ENCODE results near the gene ABLIM3.

ABLIM3 gene

DNA sequence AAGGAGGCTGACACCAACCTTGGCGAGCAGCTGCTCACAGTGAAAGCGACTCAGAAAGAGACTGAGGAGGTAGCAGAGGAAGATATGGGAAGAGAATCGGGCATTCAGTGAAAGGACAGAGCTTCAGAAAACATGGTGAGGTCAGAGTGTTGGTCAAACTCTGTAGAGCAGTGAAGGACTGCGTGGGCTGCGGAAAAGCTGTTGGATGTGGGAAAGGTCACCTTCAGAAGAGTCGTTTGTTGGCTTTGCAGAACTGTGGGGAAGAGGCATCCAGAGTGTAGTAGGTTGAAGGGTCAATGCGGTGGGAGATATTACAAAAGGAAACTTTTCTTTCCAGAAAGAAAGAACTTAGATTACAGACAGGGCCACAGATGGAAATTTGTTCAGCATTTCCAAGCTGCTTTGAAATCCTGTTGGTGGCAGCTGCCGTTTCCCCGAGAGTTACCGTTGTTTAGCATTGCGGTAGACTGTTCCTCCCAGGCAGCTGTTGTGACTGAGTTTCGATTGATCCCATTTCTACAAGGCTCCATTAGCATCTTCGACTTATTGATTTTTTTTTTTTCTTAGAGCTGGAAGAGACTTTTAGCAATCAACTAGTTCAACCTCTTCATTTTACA lies 72.1 kb downstream of the ABLIM3 start:
- Histone ChIP-seq H3K36me3 (ENCODE audit: insufficient read depth, low read length) (no peaks in the 10 kb centered on the region), H3K27me3 (ENCODE audit: insufficient read depth, low read length) (peaks cover 2% of the 10 kb centered on the region), H3K9me3 (ENCODE audit: low read length) (no peaks in the 10 kb centered on the region), H2AFZ (ENCODE audit: low read depth, low read length) (no peak overlapping the region), H3K4me1 (ENCODE audit: insufficient read depth, low read length) (no peaks in the 10 kb centered on the region), H3K4me3 (ENCODE audit: low read length) (no peak overlapping the region)

DNA sequence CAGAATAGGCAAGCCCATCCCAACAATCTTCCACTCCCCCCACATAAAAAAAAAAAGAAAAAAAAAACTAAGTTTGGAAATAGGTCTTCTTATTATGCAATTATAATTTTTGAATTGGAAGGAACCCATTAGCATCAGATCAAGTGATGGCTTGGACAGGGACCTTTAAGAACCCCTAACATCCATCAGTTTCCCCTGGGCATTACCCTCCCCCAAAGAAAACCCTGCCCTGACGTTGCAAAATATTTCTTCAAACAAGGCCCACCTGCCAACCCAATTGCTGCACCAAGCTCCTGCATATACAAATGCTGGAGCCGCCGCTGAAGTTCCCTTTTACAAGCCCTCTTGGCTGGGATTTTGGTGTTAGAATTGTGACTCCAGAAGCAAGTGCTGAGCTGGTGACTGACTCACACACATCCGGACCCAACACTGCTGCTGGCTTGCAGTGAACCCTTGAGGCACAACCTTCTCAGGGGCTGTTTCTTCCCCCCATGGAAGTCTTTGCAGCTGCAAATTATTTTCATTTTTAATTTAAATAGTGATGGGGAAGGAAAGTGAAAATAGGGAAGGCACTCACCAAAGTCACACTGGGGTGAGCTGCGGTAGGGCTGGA lies 74.3 kb downstream of the ABLIM3 start:
- Histone ChIP-seq H3K9me3 (ENCODE audit: low read length) (no peaks in the 10 kb centered on the region), H3K36me3 (ENCODE audit: insufficient read depth, low read length) (no peaks in the 10 kb centered on the region), H3K4me1 (ENCODE audit: insufficient read depth, low read length) (no peaks in the 10 kb centered on the region)

DNA sequence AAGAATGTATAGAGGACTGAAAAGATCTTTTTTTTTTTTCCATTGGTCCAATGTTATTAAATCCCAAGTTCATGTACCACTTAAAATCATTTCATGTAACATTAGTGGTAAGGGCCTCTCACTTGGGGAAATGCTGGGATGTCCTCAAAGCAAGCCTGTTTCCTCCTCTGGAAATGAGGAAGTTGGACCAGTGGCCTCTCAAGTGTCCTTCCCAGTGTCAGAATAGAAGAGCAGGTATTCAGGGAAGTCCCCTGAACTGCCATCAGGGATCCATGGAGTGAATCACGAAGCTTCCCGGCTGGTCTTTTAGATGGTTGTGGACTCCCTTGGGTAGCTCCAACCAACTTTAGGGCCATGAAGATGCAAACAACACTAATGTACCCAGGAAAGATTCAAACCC lies 75.2 kb downstream of the ABLIM3 start:
- H3K9me3 ChIP-seq (ENCODE audit: low read length), result no peaks in the 10 kb centered on the region
- no peak overlapping the region for H3K4me3 ChIP-seq (ENCODE audit: low read length)
- H3K4me1 ChIP-seq (ENCODE audit: insufficient read depth, low read length), result no peaks in the 10 kb centered on the region
- H3K36me3 ChIP-seq (ENCODE audit: insufficient read depth, low read length), result no peaks in the 10 kb centered on the region
- H3K27me3 ChIP-seq (ENCODE audit: insufficient read depth, low read length), result peaks cover 2% of the 10 kb centered on the region
- no peak overlapping the region for H2AFZ ChIP-seq (ENCODE audit: low read depth, low read length)

More for the DNA sequence above, 74.3 kb downstream of the ABLIM3 start:
- Histone ChIP-seq H3K4me3 (ENCODE audit: low read length) (no peak overlapping the region), H2AFZ (ENCODE audit: low read depth, low read length) (no peak overlapping the region), H3K27me3 (ENCODE audit: insufficient read depth, low read length) (peaks cover 2% of the 10 kb centered on the region)

- no peak overlapping the region for H2AFZ ChIP-seq (ENCODE audit: low read depth, low read length)
- no peak overlapping the region for H3K4me3 ChIP-seq (ENCODE audit: low read length)
- peaks cover 2% of the 10 kb centered on the region for H3K27me3 ChIP-seq (ENCODE audit: insufficient read depth, low read length)
- no peaks in the 10 kb centered on the region for H3K36me3 ChIP-seq (ENCODE audit: insufficient read depth, low read length)
- H3K9me3 ChIP-seq (ENCODE audit: low read length), result no peaks in the 10 kb centered on the region
- H3K4me1 ChIP-seq (ENCODE audit: insufficient read depth, low read length), result no peaks in the 10 kb centered on the region
Measured at GRCh38 chr5:149217096-149217802, 76.0 kb downstream of the ABLIM3 start.

DNA sequence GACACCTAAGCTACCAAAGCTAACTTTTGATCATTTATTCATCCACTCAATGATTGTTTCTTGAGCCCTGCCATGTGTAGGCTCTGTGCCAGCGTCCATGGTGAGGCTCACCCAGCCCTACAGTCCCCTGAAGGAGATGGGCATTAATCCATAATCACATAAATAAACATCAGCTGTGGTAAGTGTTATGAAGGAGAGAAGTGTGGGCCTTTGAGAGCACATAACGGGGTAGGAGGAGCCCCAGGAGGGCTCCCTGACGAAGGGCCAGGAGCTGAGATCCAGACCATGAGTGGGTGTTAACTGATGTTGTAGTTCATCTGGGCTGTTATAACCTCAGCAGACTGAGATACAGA lies 76.5 kb downstream of the ABLIM3 start:
- no peak overlapping the region for H2AFZ ChIP-seq (ENCODE audit: low read depth, low read length)
- H3K4me3 ChIP-seq (ENCODE audit: low read length), result no peak overlapping the region
- peaks cover 2% of the 10 kb centered on the region for H3K27me3 ChIP-seq (ENCODE audit: insufficient read depth, low read length)
- no peaks in the 10 kb centered on the region for H3K9me3 ChIP-seq (ENCODE audit: low read length)
- H3K36me3 ChIP-seq (ENCODE audit: insufficient read depth, low read length), result no peaks in the 10 kb centered on the region
- H3K4me1 ChIP-seq (ENCODE audit: insufficient read depth, low read length), result no peaks in the 10 kb centered on the region

- Histone ChIP-seq H3K4me1 (ENCODE audit: insufficient read depth, low read length) (no peaks in the 10 kb centered on the region), H3K36me3 (ENCODE audit: insufficient read depth, low read length) (no peaks in the 10 kb centered on the region), H3K9me3 (ENCODE audit: low read length) (no peaks in the 10 kb centered on the region), H2AFZ (ENCODE audit: low read depth, low read length) (no peak overlapping the region), H3K4me3 (ENCODE audit: low read length) (no peak overlapping the region), H3K27me3 (ENCODE audit: insufficient read depth, low read length) (no peaks in the 10 kb centered on the region)
Measured at GRCh38 chr5:149219584-149219983, 78.3 kb downstream of the ABLIM3 start.

GRCh38 chr5:149220750-149221149 lies 79.5 kb downstream of the ABLIM3 start:
- Histone ChIP-seq H3K4me3 (ENCODE audit: low read length) (no peak overlapping the region), H3K4me1 (ENCODE audit: insufficient read depth, low read length) (no peaks in the 10 kb centered on the region), H3K27me3 (ENCODE audit: insufficient read depth, low read length) (no peaks in the 10 kb centered on the region), H3K36me3 (ENCODE audit: insufficient read depth, low read length) (no peaks in the 10 kb centered on the region), H3K9me3 (ENCODE audit: low read length) (no peaks in the 10 kb centered on the region), H2AFZ (ENCODE audit: low read depth, low read length) (no peak overlapping the region)

- Histone ChIP-seq H3K4me3 (ENCODE audit: low read length) (no peak overlapping the region), H2AFZ (ENCODE audit: low read depth, low read length) (no peak overlapping the region), H3K36me3 (ENCODE audit: insufficient read depth, low read length) (no peaks in the 10 kb centered on the region)
Measured at GRCh38 chr5:149221326-149221725, 80.0 kb downstream of the ABLIM3 start.

DNA sequence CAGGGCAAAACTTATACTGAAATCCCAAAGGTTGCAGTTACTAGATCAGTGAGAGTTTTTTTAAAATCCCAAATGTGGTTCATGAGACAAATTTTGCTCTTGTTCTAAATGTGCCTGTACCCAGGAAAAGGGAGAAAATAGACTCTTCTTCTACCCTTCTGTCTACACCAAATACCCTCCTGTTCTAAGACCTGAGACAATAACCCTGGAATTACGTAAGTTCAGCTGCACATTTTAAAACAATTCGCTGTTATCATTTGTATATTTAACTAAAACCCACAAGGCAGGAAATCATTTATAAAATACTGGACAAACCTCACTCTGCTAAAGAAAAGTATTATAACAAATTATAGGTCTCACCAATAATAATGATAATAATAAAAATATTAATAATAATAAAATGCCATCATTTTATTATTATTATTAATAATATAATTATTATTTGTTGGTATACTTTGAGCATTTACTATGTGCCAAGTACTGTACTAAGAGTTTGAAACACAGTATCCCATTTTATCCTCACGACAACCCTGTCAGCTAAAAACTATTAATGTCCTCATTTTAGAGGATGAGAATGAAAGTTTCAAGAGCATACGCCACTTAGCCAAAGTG lies 80.5 kb downstream of the ABLIM3 start:
- H3K4me3 ChIP-seq (ENCODE audit: low read length), result no peak overlapping the region
- H3K4me1 ChIP-seq (ENCODE audit: insufficient read depth, low read length), result no peaks in the 10 kb centered on the region

More at GRCh38 chr5:149221326-149221725, 80.0 kb downstream of the ABLIM3 start:
- H3K9me3 ChIP-seq (ENCODE audit: low read length), result no peaks in the 10 kb centered on the region
- H3K4me1 ChIP-seq (ENCODE audit: insufficient read depth, low read length), result no peaks in the 10 kb centered on the region
- H3K27me3 ChIP-seq (ENCODE audit: insufficient read depth, low read length), result no peaks in the 10 kb centered on the region

GRCh38 chr5:149223081-149223848 lies 82.0 kb downstream of the ABLIM3 start:
- Histone ChIP-seq H2AFZ (ENCODE audit: low read depth, low read length) (no peak overlapping the region), H3K4me3 (ENCODE audit: low read length) (no peak overlapping the region), H3K4me1 (ENCODE audit: insufficient read depth, low read length) (no peaks in the 10 kb centered on the region), H3K27me3 (ENCODE audit: insufficient read depth, low read length) (no peaks in the 10 kb centered on the region), H3K9me3 (ENCODE audit: low read length) (no peaks in the 10 kb centered on the region), H3K36me3 (ENCODE audit: insufficient read depth, low read length) (no peaks in the 10 kb centered on the region)

More for the DNA sequence above, 80.5 kb downstream of the ABLIM3 start:
- Histone ChIP-seq H3K9me3 (ENCODE audit: low read length) (no peaks in the 10 kb centered on the region), H3K27me3 (ENCODE audit: insufficient read depth, low read length) (no peaks in the 10 kb centered on the region), H3K36me3 (ENCODE audit: insufficient read depth, low read length) (no peaks in the 10 kb centered on the region), H2AFZ (ENCODE audit: low read depth, low read length) (no peak overlapping the region)

DNA sequence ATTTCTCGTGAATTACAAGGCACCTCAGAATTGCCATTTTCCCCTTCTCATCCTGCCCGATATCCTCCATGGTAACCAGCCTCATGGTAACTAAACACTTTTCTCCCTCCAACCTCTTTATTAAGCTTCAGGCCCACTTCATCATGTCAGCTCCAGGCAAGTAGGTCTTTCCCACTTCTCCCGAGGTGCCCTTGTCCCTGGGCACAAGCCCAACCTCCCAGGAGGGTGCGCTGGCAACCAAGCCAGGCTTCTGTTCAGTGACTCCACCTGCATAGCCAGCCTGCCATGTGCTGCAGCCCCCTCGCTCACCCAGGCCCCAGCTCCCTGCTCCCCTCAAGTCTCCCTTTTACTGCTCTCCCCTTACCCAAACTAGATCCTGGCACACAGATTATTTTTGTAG lies 83.0 kb downstream of the ABLIM3 start:
- Histone ChIP-seq H3K4me3 (ENCODE audit: low read length) (no peak overlapping the region), H2AFZ (ENCODE audit: low read depth, low read length) (no peak overlapping the region), H3K9me3 (ENCODE audit: low read length) (no peaks in the 10 kb centered on the region), H3K27me3 (ENCODE audit: insufficient read depth, low read length) (no peaks in the 10 kb centered on the region), H3K36me3 (ENCODE audit: insufficient read depth, low read length) (no peaks in the 10 kb centered on the region), H3K4me1 (ENCODE audit: insufficient read depth, low read length) (no peaks in the 10 kb centered on the region)

DNA sequence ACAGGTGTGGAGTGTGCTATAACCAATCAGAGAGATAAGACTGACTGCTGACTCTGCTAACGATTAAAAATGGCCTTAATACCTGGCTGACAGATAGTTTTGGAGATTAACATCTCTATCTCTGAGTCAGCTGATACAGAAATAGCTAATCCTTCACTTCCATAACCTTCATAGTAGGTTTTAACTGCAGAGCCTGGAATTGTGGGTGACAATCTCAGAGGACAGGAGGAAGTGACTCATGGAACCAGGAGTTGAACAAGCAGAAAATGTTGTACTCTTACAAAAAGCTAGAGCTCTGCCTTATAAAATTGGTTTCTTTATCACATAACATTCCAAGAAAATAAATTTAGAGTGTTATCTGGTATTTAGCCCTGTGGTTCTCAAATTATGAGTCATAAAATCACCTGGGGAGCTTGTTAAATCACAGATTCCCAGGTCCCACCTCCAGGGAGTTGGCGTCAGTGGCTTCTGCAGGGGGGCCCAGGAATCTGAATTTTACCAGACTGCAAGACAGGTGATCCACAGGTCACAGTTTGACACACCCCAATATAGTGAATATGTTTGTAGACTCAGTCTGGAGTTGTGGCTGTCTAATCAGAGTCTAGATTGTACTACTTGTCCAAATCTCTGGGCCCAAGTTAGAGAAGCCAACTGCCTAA lies 86.0 kb downstream of the ABLIM3 start:
- H3K4me1 ChIP-seq (ENCODE audit: insufficient read depth, low read length), result no peaks in the 10 kb centered on the region
- H3K27me3 ChIP-seq (ENCODE audit: insufficient read depth, low read length), result no peaks in the 10 kb centered on the region
- H3K9me3 ChIP-seq (ENCODE audit: low read length), result no peaks in the 10 kb centered on the region
- no peak overlapping the region for H2AFZ ChIP-seq (ENCODE audit: low read depth, low read length)
- no peak overlapping the region for H3K4me3 ChIP-seq (ENCODE audit: low read length)
- no peaks in the 10 kb centered on the region for H3K36me3 ChIP-seq (ENCODE audit: insufficient read depth, low read length)
